CD4-positive, alpha-beta memory T cell (primary cell): Measurements from ENCODE around the gene DNAH12. TPM values are rescaled to one million over a fixed set of nuclear protein-coding genes. Genes with fewer than 3 reads are reported as not detected.

Experiments used
- CTCF ChIA-PET: fragments of 350-600 bp; sonication (Branson Sonifier 250); formaldehyde crosslinking; loops from one replicate; lab custom pipeline; 2021; ENCODE audit warnings: inconsistent platforms; ENCODE audit not compliant: partially characterized antibody; lab: Charles Lee
- POLR2A ChIA-PET: fragments of 350-600 bp; sonication (Branson Sonifier 250); formaldehyde crosslinking; loops from one replicate; lab custom pipeline; 2021; ENCODE audit not compliant: partially characterized antibody; lab: Charles Lee
- DNase-seq, 5 donors: peaks; one replicate each; pipeline versions ENCODE4 v3.0.0 to v3.0.0-alpha.2; 2020 to 2022; ENCODE audit warnings: mixed read lengths in 1 of 5
- H3K27ac ChIP-seq: one replicate; pipeline ENCODE4 v1.7.0; 2013; ENCODE audit warnings: low read depth, low read length
- H3K27me3 ChIP-seq: 2 replicates; pipeline ENCODE4 v1.7.0; 2013; ENCODE audit warnings: mild to moderate bottlenecking, low read length, moderate library complexity; ENCODE audit not compliant: insufficient read depth
- H3K36me3 ChIP-seq: 2 replicates; pipeline ENCODE4 v1.7.0; 2013; ENCODE audit warnings: mild to moderate bottlenecking, low read length, moderate library complexity; ENCODE audit not compliant: insufficient read depth
- H3K4me1 ChIP-seq: 2 replicates; pipeline ENCODE4 v1.7.0; 2013; ENCODE audit warnings: mild to moderate bottlenecking, low read length, moderate library complexity; ENCODE audit not compliant: insufficient read depth
- H3K4me3 ChIP-seq, 2 donors: one replicate each; pipeline ENCODE4 v1.7.0; 2013; ENCODE audit warnings: low read length in 2 of 2, mild to moderate bottlenecking in 1 of 2
- H3K9me3 ChIP-seq, 2 donors: one replicate each; pipeline ENCODE4 v1.7.0; 2013; ENCODE audit warnings: low read length in 2 of 2, control low read depth in 1 of 2; ENCODE audit not compliant: control insufficient read depth in 1 of 2
- H3K27ac Mint-ChIP-seq, 7 donors: one replicate each; pipeline ENCODE4 v1.8.0; 2020 to 2021; ENCODE audit warnings: mixed read lengths in 7 of 7, mild to moderate bottlenecking in 6 of 7, inconsistent platforms in 3 of 7, moderate library complexity in 3 of 7
- H3K27me3 Mint-ChIP-seq, 2 donors: one replicate each; pipeline ENCODE4 v1.8.0; 2020 to 2021; ENCODE audit warnings: mixed read lengths in 2 of 2
- H3K36me3 Mint-ChIP-seq, 2 donors: one replicate each; pipeline ENCODE4 v1.8.0; 2020 to 2021; ENCODE audit warnings: mixed read lengths in 2 of 2, inconsistent platforms in 1 of 2, mild to moderate bottlenecking in 1 of 2
- H3K4me1 Mint-ChIP-seq, 4 donors: one replicate each; pipeline ENCODE4 v1.8.0; 2020 to 2021; ENCODE audit warnings: mixed read lengths in 4 of 4, mild to moderate bottlenecking in 1 of 4
- H3K4me3 Mint-ChIP-seq, 8 donors: one replicate each; pipeline ENCODE4 v1.8.0; 2020 to 2021; ENCODE audit warnings: mixed read lengths in 8 of 8, mild to moderate bottlenecking in 7 of 8, moderate library complexity in 6 of 8, inconsistent platforms in 3 of 8
- H3K9me3 Mint-ChIP-seq, 8 donors: one replicate each; pipeline ENCODE4 v1.8.0; 2020 to 2021; ENCODE audit warnings: mixed read lengths in 8 of 8, mild to moderate bottlenecking in 5 of 8, inconsistent platforms in 3 of 8, moderate library complexity in 1 of 8
- intact Hi-C: fragments of 100-400 bp; cut with micrococcal nuclease; formaldehyde crosslinking; loops from one replicate; pipeline ENCODE4 v1.15.1; 2023
- polyA plus RNA-seq, 2 donors: library from polyadenylated mRNA; unstranded; fragments of 300-500 nt; fragmentation: Illumina TruSeq; gene quantifications; one replicate each; pipeline ENCODE4 v1.2.3, GENCODE V29; 2021
- total RNA-seq, 2 experiments: library from RNA; stranded (reverse); gene quantifications; one replicate each; pipeline ENCODE4 v1.2.3, GENCODE V29; 2021

DNAH12 gene
- total and polyA plus RNA-seq, 4 experiments from 2014 or later, result 0.09 to 0.11 TPM; not detected in 2

DNA sequence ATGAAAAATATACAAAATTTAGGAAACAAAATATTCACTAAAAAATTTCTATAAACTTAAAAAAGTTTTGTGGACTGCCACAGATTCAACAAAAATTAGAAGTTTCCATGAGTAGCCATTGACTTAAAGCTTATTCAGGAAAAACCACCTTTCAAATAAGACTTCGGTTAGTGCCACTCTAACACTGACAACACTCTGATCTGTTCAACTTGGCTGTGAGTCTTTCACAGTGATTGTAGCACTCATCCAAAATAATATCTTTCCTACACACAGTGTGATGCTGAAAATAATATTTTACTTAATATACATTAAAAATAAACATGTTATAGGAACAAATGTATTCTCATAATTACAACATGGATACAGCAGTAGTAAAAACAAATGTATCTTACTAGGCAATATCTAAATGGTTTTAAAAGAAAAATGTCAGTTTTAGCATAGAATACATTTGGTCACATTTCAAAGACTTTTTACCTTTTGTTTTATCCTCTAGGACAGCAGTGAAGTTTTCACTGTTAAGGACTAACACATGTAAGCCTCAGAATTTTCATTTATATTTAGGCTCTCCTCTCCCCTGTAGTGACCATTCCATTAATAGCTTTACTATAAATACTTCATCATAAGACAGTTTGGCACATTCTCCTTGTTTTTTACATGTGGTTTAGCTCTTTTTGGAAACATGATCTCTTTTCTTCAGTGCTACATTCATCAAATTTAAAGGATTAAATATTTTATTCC lies 251.8 kb downstream of the DNAH12 start, which contains the start of gene ASB14:
Gene ASB14, minus strand, starts transcription at position 527 of the 738 bp plus-strand sequence. CDS start 652 bp downstream, outside the sequence.
- DNase-seq, result no peak
- CTCF ChIA-PET, result interaction anchor here (1.0 kb wide), 1 partner anchor 191 kb away, joined by 4 read pairs; no protein-coding TSS in a partner anchor
- no peak within 1 kb of the TSS for H3K4me3 Mint-ChIP-seq
- peaks cover 0 to 6% (median 0%) of the 10 kb centered on the region in 8 donors for H3K9me3 Mint-ChIP-seq
- H3K27ac Mint-ChIP-seq, result no peak within 1 kb of the TSS
- POLR2A ChIA-PET, result no interaction called here
- Histone ChIP-seq H3K9me3 (no peaks in the 10 kb centered on the region), H3K36me3 (no peaks in the 10 kb centered on the region), H3K27ac (no peak within 1 kb of the TSS), H3K4me1 (no peaks in the 10 kb centered on the region), H3K4me3 (no peak within 1 kb of the TSS), H3K27me3 (no peaks in the 10 kb centered on the region)
- intact Hi-C loops, result no loop called here
- no peaks in the 10 kb centered on the region for H3K36me3 Mint-ChIP-seq
- peaks cover 7 to 16% of the 10 kb centered on the region in 2 donors for H3K27me3 Mint-ChIP-seq
- no peaks in the 10 kb centered on the region for H3K4me1 Mint-ChIP-seq

DNA sequence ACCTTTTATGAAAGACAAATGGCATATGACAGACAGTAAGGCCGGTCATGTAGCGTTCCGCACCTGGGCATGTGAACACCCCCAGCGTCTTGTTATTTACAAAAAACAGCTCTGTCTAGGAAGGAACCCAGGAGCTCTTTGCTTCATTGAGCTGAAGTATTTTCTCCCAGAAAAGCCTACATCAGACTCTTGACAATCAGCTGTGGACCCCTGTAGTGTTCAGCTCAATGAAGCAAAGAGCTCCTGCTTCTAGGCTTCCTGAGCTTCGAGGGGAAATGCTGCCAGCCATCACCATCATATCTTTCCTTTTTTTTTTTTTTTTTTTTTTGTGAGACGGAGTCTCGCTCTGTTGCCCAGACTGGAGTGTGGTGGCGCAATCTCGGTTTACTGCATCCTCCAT lies 255.7 kb downstream of the DNAH12 start:
- Histone ChIP-seq H3K4me1 (no peaks in the 10 kb centered on the region), H3K27ac (no peak overlapping the region), H3K4me3 (no peak overlapping the region), H3K9me3 (no peaks in the 10 kb centered on the region), H3K27me3 (no peaks in the 10 kb centered on the region), H3K36me3 (no peaks in the 10 kb centered on the region)
- Mint-ChIP-seq H3K4me3 (no peak overlapping the region), H3K36me3 (no peaks in the 10 kb centered on the region), H3K4me1 (no peaks in the 10 kb centered on the region), H3K27me3 (peaks cover 9 to 15% of the 10 kb centered on the region in 2 donors), H3K27ac (no peak overlapping the region), H3K9me3 (peaks cover 0 to 11% (median 4%) of the 10 kb centered on the region in 8 donors)
- no peak for DNase-seq
- intact Hi-C loops, result no loop called here
- ChIA-PET CTCF (no interaction called here), POLR2A (no interaction called here)

DNA sequence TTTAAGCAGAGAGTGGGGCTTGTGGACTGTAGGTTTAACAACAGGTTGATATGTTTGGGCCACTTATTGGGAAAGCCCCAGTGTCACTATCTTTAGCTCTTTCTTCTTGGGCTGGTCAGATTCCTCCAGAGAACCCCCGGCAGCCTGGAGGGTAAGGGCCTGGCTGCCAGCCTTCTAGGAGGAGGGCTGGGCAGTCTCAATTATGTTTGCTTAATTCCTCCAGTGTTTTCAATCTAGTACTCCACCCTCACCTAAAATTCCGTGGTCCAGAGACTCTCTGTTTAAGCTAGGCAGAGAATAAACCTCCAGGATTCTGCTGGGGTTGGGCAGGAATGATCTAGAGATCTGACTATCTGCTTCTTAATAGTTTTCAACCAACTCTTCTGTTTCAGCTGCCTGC lies 256.9 kb downstream of the DNAH12 start:
- Mint-ChIP-seq H3K4me1 (no peaks in the 10 kb centered on the region), H3K27me3 (peaks cover 9 to 13% of the 10 kb centered on the region in 2 donors), H3K4me3 (no peak overlapping the region), H3K36me3 (no peaks in the 10 kb centered on the region), H3K9me3 (peaks cover 0 to 11% (median 4%) of the 10 kb centered on the region in 8 donors), H3K27ac (no peak overlapping the region)
- Histone ChIP-seq H3K27ac (no peak overlapping the region), H3K36me3 (no peaks in the 10 kb centered on the region), H3K4me1 (no peaks in the 10 kb centered on the region), H3K27me3 (no peaks in the 10 kb centered on the region), H3K4me3 (no peak overlapping the region), H3K9me3 (no peaks in the 10 kb centered on the region)
- intact Hi-C loops, result no loop called here
- ChIA-PET CTCF (no interaction called here), POLR2A (no interaction called here)
- DNase-seq, result no peak

DNA sequence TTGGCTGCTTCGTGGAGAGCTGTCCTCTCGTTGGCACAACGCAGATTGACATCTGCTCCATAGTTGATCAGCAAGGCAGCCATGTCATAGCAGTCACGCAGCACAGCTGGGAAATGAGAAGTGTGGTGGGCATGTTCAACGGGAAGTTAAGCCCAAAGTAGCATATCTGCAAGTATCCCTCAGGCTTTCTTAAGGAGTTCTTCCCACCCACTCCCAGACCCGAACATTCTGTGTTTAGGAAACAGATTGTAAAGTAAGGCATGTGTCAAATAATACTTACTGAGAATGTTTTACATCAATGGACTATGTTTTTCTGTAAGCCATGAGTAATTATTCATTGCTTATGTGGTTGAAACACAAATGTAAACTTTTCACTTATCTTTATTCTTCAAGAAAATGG lies 260.8 kb downstream of the DNAH12 start:
- ChIA-PET CTCF (no interaction called here), POLR2A (no interaction called here)
- Mint-ChIP-seq H3K9me3 (peaks cover 0 to 10% (median 3%) of the 10 kb centered on the region in 8 donors), H3K4me1 (no peaks in the 10 kb centered on the region), H3K27ac (no peak overlapping the region), H3K4me3 (no peak overlapping the region), H3K27me3 (peaks cover 2 to 5% of the 10 kb centered on the region in 2 donors), H3K36me3 (no peaks in the 10 kb centered on the region)
- no peak for DNase-seq
- Histone ChIP-seq H3K27me3 (no peaks in the 10 kb centered on the region), H3K4me1 (no peaks in the 10 kb centered on the region), H3K9me3 (no peaks in the 10 kb centered on the region), H3K4me3 (no peak overlapping the region), H3K36me3 (no peaks in the 10 kb centered on the region), H3K27ac (no peak overlapping the region)
- intact Hi-C loops, result no loop called here

DNA sequence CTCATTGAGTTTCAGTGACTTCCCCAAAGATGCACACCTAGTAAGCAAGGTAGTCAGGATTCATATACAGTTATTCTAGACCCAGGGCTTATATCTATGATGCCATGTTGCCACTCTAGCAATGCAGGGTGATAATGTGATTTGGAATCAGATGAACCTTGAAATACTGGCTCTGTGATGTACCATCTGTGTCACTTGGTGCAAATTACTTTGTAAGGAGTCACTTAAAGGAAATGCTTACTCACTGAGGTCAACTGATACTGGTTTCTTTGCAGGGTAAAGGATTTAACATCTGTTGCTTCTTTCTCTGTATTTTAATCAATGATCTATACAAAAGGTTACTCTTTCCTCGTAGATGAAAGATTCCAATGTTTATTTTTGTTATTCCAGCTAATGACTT lies 262.4 kb downstream of the DNAH12 start:
- H3K36me3 Mint-ChIP-seq, result no peaks in the 10 kb centered on the region
- H3K27me3 Mint-ChIP-seq, result peaks cover 2 to 5% of the 10 kb centered on the region in 2 donors
- H3K4me3 Mint-ChIP-seq, result no peak overlapping the region

DNA sequence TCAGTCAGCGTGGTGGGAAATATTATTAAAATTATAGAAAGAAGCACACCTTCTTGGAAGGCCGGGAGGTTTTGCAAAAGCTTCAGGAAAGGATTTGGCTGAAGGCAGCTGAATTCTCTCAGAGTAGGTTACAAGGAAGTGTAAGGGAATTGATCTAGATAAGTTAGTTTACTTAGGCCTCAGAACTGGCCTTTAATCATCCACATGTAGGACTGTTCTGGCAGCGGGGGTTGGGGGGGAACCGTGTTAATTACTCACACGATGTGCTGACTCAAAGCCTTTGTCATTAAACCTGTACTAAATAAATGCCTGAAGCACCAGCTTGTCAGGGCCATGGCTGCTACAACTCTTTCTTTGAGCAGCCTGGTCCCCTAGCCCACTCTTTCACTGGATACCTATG lies 264.5 kb downstream of the DNAH12 start:
- DNase-seq, result no peak
- ChIA-PET POLR2A (no interaction called here), CTCF (no interaction called here)
- no peak overlapping the region for H3K4me3 ChIP-seq
- intact Hi-C loops, result no loop called here
- no peak overlapping the region for H3K27ac Mint-ChIP-seq
- H3K27ac ChIP-seq, result no peak overlapping the region
- no peaks in the 10 kb centered on the region for H3K9me3 ChIP-seq
- no peaks in the 10 kb centered on the region for H3K36me3 ChIP-seq
- H3K27me3 Mint-ChIP-seq, result peaks cover 0 to 2% of the 10 kb centered on the region in 2 donors
- peaks cover 0 to 3% (median 0%) of the 10 kb centered on the region in 8 donors for H3K9me3 Mint-ChIP-seq
- no peaks in the 10 kb centered on the region for H3K36me3 Mint-ChIP-seq
- no peaks in the 10 kb centered on the region for H3K27me3 ChIP-seq
- H3K4me1 Mint-ChIP-seq, result no peaks in the 10 kb centered on the region
- no peaks in the 10 kb centered on the region for H3K4me1 ChIP-seq
- H3K4me3 Mint-ChIP-seq, result no peak overlapping the region

More for the DNA sequence above, 262.4 kb downstream of the DNAH12 start:
- ChIA-PET POLR2A (no interaction called here), CTCF (no interaction called here)
- Histone ChIP-seq H3K36me3 (no peaks in the 10 kb centered on the region), H3K27me3 (no peaks in the 10 kb centered on the region), H3K27ac (no peak overlapping the region), H3K4me1 (no peaks in the 10 kb centered on the region), H3K4me3 (no peak overlapping the region), H3K9me3 (no peaks in the 10 kb centered on the region)
- Mint-ChIP-seq H3K4me1 (no peaks in the 10 kb centered on the region), H3K9me3 (peaks cover 0 to 4% (median 2%) of the 10 kb centered on the region in 8 donors), H3K27ac (no peak overlapping the region)
- no peak for DNase-seq
- intact Hi-C loops, result no loop called here

DNA sequence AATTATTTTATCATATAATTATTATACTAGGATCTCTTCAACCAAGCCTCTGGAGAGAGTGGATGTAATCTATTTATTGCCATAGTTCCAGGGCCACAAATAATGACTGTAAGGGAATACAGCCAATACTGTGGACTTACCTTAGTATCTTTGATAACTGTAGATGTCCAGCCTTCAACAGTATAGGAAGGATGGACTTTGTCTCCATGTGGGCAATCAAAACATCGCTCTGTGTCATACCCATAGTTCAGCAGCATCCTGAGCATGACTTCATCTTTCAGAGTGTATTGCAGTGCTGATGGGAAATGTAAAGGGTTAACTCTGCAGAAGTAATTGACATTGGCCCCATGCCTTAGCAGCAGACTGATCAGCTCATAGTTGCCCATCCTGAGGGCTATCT lies 265.9 kb downstream of the DNAH12 start:
- no peak overlapping the region for H3K4me3 ChIP-seq
- H3K27ac Mint-ChIP-seq, result no peak overlapping the region
- H3K36me3 Mint-ChIP-seq, result peaks cover 5 to 8% of the 10 kb centered on the region in 2 donors
- no peaks in the 10 kb centered on the region for H3K9me3 ChIP-seq
- H3K4me1 ChIP-seq, result no peaks in the 10 kb centered on the region
- H3K9me3 Mint-ChIP-seq, result peaks cover 0 to 3% (median 0%) of the 10 kb centered on the region in 8 donors
- no peaks in the 10 kb centered on the region for H3K4me1 Mint-ChIP-seq
- DNase-seq, result no peak
- H3K4me3 Mint-ChIP-seq, result no peak overlapping the region
- no peak overlapping the region for H3K27ac ChIP-seq
- no peaks in the 10 kb centered on the region for H3K36me3 ChIP-seq
- intact Hi-C loops, result no loop called here
- H3K27me3 Mint-ChIP-seq, result no peaks in the 10 kb centered on the region
- no peaks in the 10 kb centered on the region for H3K27me3 ChIP-seq
- POLR2A ChIA-PET, result no interaction called here
- CTCF ChIA-PET, result no interaction called here
